Activated CD4-positive, alpha-beta T cell treated with anti-CD3 and anti-CD28 coated beads, Interleukin-2, amount 50 U/mL, for 48 hours (primary cell): ENCODE results near the gene SURF6.
"Not testable (repeated sequence)": the region's sequence is repeated elsewhere in the genome, so short reads cannot be mapped to it uniquely, and the experiment has no call there.

Experiments used
- DNase-seq, 2 experiments: peaks; one replicate each; pipeline ENCODE4 v3.0.0-alpha.2; 2020

The SURF6 gene

DNA sequence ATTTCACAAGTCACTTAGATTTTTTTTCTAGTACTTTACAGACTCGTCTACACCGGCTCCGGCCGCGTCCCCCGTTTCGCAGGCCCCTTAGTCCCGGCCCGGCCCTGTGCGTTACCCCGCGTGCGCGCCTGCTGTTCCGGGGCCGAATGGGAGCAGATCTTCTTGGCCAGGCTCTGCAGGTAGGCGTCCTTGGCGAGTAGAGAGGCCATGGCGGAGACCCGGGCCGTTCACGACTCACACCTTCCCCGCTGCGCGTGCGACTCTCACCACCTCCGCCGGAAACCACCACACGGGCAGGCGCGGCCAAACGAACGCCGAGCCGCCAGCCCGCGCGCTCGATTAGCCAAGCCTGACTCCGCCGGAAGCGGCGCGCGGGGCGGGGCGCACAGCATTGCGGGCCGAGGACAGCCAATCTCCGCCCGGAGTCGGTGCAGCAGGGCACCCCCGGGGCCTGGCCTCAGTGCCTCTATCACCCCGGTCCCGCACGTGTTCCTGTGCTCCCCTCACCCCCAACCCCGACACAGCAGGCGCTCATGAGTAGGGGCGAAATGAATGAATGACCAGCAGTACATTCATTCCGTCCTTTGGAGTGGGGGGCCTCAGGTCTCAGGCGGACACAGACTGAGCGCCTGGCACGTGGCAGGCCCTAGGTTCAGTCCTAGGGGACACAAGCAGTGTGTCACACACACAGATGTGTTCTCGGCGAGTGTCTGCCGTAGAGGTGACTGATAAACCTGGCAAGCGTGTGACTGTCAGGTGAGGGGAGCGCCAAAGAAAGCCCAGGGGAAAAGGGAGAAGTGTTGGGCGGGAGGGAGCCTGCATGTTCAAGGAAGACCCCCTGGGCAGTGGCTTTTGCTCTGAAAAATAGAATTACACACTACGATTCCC is at the start of gene SURF6:
Gene SURF6 (minus strand): TSS at position 265 of the 888 bp plus-strand sequence. CDS start 56 bp downstream, at position 209.
- DNase-seq, result peak; percentile 93 to 95

DNA sequence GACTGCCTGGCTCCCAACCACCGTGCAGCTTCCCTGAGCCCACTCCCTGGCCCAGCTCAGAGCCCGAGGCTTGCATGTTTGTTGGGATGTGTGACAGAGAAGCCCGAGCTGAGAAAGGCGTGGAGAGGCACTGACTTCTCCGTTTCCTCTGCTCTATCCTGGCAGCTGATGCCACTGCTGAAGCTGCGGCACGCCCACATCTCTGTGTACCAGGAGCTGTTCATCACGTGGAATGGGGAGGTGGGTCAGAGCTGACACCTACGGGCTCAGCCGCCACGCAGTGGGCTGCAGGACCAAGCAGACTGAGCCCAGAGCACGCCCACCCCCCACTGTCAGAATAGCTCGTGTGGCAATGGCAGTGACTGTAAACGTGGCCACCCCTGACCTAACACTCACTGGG is 49.5 kb upstream of the SURF6 start:
- DNase-seq, result no peak

DNA sequence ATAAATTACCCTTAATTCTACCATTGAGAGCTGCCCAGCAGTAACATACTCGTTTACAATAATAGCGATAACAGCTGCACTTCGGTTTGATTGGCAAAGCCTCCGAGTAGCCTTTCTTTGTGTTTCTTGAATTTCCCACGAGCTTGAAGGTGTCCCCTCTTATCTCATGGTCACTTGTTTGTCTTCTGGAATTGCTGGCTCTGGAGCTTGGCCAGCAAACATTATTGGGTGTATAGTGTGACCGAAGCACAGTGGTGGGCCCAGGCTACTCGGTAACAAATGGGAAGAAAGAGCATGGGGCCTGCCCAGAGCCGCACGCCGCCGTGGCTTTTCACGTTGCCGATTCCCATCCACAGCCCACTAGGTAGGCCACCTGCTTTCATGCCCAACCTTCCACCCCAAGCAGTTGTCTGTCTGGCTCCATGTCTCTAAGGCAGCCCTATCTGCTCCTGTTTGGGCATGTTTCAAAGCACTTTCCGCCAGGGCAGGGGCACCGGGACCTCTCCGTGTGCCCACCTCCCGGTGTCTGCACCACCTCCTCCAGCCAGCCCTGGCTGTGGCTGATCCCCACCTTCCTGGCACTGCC is 48.8 kb upstream of the SURF6 start:
- DNase-seq, result no peak

DNA sequence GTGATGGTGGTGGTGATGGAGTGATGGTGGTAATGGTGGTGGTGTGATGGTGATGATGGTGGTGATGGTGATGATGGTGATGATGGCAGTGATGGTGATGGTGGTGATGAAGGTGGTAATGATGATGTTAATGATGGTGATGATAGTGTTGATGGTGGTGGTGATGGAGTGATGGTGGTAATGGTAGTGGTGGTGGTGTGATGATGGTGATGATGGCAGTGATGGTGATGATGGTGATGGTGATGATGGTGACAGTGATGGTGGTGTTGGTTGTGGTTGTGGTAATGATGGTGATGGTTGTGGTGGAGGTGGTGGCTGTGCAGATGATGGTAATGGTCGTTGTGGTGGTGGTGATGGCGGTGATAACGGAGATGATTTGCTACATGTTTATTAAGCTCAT is 47.5 kb upstream of the SURF6 start:
- DNase-seq, result no peak

DNA sequence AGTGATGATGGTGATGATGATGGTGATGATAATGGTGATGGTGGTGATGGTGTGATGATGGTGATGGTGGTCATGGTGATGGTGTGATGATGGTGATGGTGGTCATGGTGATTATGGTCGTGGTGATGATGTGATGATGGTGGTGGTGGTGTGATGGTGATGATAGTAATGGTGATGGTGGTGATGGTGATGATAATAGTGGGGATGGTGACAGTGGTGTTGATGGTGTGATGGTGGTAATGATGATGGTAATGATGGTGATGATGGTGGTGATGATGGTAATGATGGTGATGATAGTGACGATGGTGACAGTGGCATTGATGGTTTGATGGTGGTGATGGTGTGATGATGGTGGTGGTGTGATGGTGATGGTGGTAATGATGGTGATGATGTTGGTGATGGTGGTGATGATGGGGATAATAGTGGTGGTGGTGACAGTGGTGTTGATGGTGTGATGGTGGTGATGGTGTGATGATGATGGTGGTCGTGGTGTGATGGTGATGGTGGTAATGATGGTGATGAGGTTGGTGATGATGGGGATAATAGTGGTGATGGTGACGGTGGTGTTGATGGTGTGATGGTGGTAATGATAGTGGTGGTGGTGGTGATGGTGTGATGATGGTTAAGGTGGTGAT is 46.6 kb upstream of the SURF6 start:
- no peak for DNase-seq

DNA sequence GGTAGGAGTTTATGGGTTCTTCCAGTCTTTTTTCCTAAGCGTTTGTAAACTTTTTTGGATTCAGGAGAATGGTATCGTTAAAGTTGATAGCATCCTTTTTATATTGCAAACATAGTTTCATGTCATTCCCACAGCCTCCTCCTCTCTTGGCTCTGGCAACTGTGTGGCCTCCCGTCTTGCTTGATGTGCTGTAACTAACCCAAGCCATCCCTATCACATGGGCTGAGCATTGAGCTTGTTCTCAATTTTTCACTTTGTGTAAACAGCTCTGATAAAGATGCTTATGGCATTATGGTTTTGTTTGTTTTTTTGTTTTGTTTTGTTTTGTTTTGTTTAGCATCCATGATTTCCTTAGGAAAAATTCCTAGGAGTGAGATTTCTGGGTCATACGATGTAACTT is 44.7 kb upstream of the SURF6 start:
- DNase-seq, result no peak

DNA sequence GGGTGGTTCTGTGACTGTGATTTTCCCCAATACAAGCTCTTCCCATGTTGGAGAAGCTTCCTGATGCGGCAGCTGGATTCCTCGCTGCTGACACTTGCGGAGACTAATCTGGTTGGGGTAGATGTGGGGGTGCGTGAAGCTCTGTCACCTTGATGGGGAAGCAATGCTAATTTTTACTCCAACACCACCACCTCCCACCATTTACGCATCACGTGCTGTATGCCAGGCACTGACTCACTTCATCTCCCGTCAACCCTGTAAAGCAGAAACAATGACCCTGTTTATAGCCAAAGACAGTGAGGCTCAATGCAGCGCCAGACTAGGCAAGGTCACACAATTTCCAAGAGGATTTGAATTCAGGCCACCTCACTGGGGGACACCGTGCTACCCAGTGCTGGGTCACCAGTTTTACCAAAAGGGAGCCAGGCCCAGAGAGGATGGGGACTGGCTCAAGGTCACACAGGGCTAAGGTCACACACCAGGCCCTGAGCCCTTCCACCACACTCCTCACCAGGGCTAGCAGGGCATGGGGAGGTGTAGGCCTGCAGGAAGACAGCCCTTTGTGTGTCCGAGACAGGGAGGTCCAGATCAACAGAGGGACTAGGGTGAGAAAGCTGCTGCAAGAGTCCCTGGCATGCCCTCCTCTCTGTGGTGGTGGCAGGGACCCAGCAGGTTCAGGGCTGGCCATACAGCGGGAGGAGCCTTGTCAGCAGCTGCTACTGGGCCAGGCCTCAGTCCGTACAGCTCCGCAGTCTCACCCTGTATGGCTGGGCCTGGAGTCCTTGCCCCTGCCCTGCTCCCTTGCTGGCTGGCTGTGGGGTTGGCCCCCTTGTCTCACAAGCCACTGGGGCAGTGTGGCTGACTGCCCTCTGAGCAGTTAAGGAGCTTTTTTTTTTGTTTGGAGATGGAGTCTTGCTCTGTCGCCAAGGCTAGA is 43.4 kb upstream of the SURF6 start:
- no peak for DNase-seq

DNA sequence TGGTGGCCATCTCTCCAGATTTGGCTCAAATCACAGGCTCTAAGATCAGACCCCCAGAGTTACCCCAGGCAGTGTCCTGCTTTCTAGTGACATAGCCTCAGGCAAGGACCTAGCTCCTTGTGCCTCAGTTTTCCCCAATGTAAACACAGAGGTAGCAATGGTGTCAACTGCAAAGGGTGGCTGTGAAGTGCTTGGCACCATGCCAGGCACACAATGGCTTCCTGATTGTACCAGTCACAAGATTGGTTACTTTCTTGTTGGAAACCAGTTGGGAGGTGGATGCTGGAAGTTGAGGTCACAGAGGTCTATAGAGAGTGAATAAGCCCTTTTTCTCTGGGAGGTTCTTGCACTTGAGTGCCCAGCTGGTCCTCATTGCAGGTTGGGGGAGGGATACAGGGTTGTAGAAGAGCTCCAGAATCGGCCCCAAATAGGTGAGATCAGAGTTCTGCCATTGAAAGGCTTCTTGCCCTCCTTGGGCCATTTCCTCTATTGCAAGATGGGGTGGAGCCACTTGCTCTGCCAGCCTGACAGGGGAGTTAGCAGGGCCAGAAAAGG is 42.5 kb upstream of the SURF6 start:
- DNase-seq, result no peak

DNA sequence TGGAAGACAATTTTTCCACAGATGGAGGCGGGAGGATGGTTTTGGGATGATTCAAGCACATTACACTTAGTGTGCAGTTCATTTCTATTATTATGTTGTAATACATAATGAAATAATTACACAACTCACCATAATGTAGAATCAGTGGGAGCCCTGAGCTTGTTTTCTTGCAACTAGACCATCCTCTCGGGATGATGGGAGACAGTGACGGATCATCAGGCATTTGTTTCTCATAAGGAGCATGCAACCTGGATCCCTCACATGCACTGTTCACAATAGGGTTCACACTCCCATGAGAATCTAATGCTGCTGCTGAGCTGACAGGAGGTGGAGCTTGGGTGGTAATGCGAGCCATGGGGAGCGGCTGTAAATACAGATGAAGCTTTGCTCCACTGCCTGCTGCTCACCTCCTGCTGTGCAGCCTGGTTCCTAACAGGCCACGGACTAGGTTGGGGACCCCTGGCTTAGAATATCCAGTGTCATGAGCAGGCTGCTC is 41.8 kb upstream of the SURF6 start:
- no peak for DNase-seq

DNA sequence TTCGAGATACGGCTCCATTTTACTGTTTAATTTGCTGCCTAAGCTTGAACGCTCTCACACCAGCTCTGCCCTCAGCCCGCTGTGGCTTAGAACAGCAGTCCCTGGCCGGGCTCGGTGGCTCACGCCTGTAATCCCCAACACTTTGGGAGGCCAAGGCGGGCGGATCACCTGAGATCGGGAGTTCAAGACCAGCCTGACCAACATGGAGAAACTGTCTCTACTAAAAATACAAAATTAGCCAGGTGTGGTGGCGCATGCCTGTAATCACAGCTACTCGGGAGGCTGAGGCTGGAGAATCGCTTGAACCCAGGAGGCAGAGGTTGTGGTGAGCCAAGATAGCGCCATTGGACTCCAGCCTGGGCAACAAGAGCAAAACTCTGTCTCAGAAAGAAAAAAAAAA is 41.3 kb upstream of the SURF6 start:
- DNase-seq, result not testable (repeated sequence)

DNA sequence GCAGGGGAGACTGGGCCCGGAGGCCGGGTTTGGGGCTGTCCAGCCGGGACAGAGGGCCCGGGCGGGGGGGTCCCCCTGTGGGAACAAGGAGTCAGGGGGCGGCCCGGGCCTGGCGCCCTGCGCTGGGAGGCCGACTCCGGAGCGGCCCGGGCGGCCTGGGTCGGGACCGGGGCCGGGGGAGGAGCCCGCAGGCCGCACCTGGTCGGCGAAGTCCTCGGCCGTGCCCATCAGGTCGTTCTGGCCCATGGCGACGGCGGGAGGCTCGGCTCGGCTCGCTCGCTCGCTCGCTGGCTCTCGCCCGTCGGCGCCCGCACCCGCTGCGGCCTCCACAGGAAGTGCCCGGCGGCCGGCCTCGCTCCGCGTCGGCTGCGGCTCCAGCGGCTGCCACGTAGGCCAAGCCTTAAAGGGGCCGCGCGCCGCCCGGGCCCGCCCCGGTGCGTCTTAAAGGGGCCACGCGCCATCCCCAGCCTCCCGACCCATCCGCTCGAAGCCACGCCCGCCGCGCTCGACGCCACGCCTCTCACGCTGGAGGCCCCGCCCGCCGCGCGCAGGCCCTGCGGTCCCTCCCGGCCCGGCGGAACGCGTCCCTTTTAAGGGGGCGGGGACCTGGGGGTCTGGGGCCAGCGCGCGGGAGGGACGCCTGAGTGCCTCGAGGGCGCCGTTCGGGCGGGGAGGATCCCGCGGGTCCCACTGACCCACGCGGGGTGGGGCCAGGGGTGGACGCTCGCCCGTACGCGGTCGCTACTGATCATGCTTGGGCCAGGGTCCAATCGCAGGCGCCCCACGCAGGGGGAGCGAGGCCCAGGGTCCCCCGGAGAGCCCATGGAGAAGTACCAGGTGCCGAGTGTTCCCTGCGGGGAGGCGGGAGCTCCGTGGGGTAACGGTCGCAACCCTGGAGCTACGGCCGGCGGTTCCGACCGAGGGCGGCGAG is 40.0 kb upstream of the SURF6 start, which contains the start of the genes STKLD1 and SURF4:
Gene STKLD1 (plus strand): TSS at position 643 of the 931 bp plus-strand sequence. CDS start 108 bp downstream, at position 751.
Gene SURF4 (minus strand): TSS at position 337 of the 931 bp plus-strand sequence. CDS start 91 bp downstream, at position 246.
- DNase-seq, result peak; percentile 96 to 97

DNA sequence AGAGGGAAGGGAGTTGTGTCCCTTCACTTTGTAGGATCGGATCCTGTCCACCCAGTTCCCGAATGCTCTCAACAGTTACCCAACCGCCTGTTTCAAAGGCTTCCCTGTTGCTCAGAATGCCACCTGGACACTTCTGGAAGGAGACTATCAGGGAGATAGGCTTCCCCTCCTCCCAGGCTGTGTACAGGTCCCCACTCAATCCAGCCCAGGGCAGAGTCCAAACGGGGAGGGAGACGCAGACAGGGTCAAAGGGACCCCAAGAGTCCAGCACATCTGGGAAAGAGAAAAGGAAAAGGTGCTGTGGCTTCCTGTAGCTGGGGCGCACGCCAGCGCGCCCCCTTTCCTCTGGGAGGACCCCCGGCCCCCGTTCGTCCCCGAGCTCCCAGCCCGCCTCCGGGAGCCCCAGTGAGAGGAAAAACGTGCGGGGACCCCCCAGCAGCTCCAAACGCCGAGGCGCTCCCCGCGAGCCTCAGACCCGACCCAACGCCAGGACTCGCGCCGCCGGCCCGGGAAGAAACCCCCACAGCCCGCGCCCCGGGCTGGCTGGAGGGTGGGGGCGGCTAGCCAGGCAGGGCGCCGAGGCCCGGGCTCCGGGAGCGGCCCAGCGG is 39.2 kb upstream of the SURF6 start:
- DNase-seq, result no peak

DNA sequence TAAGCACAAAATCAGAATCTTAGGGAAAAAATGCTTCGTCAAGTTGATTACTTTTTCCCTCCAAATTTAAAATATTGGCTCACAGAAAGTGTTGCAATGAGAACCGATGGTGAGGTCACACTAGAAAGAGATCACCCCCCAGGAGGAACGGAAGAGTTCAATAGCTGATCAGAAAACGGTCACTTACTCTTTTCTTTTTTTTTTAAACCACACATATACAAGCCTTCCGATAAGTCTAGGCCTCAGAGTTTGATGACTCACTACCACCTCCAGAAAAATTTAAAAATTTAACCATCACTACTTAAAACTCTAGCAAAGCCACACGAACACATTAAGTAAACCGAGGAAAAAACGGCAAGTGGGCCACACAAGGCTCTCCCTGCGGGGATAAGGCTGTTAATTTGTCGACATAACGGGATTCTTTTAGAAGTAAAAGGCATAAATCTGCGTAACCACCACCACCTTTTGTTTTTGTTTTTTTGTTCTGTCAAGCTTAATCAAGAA is 38.7 kb upstream of the SURF6 start:
- DNase-seq, result no peak

DNA sequence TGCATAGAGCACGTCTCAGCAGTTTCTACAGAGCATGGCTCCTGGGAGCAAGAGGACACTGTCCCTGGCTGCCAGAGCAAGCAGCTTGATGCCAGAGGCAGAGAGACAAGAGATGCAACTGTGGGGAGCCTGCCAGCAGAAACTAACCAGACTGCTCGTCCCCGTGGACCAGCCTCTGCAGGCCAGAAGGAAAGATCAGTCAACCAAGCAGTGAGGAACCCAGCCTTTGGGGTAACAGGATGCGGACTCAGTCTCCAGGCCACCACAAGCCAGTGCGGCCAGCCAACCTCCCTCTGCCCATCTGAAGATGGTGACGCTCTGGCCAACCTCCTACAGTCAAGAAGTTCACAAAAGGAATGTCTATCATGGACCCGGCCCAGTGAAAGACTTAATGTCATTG is 36.2 kb upstream of the SURF6 start:
- no peak for DNase-seq

DNA sequence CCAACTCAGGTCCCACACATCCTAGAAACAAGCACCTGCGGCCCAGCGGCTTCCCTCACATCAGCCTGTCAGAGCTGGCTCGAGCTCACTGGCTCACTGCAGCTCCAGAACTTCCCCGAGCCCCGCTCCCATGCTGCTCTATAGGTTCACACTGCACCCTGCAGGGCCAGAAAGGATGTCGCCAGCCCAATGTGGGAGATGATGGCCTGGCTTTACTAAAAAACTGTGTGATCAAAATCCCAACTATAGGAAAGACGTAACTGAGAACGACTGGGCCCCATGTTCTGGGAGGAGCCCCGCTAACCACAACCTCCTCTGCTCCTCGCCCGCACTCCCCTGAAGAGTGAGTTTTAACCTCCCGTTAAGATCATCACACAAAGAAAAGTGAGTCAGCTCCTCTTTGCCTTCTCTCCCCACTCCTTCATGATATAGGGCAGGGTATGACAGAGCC is 35.3 kb upstream of the SURF6 start:
- DNase-seq, result peak; percentile 82 to 87

DNA sequence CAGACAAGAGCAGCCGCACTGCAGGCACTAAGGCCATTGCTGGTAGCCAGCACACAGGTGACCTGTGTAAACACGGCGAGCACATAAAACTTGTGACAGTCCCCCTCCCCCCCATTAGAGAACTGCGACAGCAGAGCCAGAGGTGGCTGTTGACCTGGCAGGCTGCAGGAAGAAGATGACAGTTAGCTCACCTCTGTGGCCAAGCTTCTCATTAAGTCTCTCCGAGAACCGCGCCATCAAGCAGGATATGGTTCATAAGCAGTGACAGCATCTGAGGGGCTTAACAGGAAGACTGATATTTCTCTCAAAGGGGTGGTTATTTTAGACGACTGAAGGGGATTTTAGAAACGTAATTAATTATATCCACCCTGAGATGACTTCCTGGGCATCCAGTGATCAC is 34.7 kb upstream of the SURF6 start:
- DNase-seq, result no peak

DNA sequence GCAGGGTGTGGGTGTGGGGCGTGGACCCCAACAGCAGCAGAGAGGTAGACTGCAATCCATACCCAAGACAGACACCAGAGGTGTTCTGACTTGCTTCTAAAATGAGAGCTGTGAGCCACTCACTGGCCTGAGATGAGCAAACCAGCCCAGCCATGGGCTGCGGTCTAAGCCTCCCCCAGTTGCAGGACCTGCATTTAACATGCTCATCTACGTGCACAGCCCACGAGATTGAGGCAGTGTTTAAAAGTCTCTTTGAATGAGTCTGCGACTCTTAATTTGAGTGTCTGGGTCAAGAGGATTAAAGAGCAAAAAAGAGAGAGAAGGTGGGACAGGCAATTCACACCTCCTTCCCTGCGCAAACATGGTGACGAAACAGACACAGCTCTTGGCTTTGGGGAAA is 33.9 kb upstream of the SURF6 start:
- DNase-seq, result peak; percentile 52 to 66

DNA sequence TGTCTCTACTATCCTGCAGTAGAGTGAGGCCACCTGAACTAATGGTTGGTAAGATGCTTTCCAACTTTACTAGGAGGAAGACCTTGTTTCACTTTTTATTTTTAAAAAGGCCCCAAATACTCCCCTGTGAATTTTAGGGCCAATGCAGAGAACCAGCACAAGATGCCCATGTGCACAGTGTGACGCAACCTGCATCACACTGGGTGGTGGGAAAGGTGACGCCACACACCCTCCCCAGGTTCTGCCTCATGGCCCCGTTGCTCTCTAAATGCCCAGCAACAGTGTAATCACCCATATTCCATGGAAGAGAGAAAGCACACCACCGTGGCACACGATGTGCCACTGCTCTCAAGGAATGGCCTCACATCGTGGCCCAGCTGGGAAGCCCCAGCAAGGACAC is 33.4 kb upstream of the SURF6 start:
- no peak for DNase-seq

DNA sequence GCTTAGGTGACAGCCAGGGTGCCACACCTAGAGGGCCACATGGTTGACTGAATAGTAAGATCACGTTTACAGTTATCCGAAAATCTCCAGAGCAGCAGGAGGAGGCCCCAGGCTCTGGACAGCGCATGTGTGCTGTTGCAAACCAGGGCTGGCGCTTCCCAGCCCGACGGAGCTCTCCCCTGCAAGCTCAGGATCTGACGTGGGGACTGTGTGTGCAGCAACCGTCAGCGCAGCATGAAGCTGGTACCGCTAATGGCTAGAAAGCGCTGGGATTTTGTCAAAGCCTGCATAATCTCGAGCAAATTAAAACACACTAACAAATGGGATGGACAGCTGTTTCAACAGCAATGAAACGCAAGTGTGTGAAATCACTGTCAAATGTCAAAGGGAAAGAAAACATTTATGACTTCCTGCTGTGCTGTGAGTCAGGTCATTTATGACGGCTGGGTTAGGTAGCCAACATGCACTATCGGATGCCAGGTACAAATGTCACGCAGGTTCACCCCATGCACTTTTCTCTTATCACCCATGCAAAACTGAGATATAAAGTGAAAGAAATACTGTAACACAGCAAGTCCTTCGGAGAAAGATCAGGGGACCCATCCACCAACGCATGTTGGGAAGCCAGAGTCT is 32.4 kb upstream of the SURF6 start:
- DNase-seq, result no peak

DNA sequence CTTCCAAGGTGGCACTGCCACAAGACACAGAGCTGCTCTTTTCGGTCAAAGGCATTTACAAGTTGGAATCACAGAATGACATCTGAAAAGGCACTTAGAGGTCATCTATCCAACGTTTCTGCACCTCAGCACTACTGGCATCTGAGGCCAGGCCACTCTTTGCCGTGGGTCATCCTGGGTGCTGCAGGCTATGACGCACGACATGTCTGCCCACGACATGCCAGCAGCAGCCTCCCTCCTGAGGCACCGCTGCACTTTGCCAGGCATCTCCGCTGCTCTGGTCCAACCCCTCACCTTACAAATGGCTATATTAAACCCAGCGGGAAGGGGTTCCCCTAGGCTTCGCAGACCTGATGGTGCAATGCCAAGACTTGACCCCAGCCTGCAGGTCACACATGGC is 31.8 kb upstream of the SURF6 start:
- no peak for DNase-seq
